Loucy (cell line): ENCODE measurements around the gene BICD2.

Experiments used
- EZH2phosphoT487 ChIP-seq: fragments of 200-600 bp; IDR thresholded peaks from 2 replicates; pipeline ENCODE4 v1.6.1; 2018; ENCODE audit warnings: antibody characterized with exemption, mild to moderate bottlenecking, moderate library complexity, borderline replicate concordance
- TF ChIP-seq, protein P1 (sequence below): fragments of 200-600 bp; sonication (generic); conservative IDR thresholded peaks from 2 replicates; pipeline ENCODE4 v1.5.1; 2014; ENCODE audit warnings: mild to moderate bottlenecking, antibody characterized with exemption, low read length

DNA sequence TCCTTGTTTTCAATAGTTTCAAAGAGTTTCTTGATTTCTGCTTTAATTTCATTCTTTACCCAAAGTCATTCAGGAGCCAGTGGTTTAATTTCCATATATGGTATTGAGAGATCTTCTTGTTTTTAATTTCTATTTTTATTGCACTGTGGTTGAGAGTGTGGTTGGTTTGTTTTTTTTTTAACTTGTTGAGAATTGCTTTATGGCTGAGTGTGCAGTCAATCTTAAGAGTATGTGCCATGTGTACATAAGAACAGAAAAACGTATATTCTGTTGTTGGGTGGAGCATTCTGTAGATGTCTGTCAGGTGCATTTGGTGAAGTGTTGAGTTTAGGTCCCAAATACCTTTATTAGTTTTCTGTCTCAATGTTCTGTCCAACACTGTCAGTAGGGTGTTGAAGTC is 68.0 kb downstream of the BICD2 start:
- TF ChIP-seq, protein P1, sequence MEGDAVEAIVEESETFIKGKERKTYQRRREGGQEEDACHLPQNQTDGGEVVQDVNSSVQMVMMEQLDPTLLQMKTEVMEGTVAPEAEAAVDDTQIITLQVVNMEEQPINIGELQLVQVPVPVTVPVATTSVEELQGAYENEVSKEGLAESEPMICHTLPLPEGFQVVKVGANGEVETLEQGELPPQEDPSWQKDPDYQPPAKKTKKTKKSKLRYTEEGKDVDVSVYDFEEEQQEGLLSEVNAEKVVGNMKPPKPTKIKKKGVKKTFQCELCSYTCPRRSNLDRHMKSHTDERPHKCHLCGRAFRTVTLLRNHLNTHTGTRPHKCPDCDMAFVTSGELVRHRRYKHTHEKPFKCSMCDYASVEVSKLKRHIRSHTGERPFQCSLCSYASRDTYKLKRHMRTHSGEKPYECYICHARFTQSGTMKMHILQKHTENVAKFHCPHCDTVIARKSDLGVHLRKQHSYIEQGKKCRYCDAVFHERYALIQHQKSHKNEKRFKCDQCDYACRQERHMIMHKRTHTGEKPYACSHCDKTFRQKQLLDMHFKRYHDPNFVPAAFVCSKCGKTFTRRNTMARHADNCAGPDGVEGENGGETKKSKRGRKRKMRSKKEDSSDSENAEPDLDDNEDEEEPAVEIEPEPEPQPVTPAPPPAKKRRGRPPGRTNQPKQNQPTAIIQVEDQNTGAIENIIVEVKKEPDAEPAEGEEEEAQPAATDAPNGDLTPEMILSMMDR: no peak
- TF ChIP-seq EZH2phosphoT487: no peak
